SK-N-MC (cell line): Measurements from ENCODE around the gene TNFRSF1A.

Experiments used
- EZH2 ChIP-seq: fragments of 200-600 bp; sonication (generic); IDR thresholded peaks from one replicate; pipeline ENCODE4 v1.6.1; 2017; ENCODE audit warnings: antibody characterized with exemption
- FOXP2 ChIP-seq: optimal IDR thresholded peaks from 2 replicates; pipeline ENCODE3; 2011; ENCODE audit warnings: mild to moderate bottlenecking, moderate library complexity; ENCODE audit not compliant: insufficient read depth; ENCODE audit errors: extremely low read length, control extremely low read depth
- POLR2AphosphoS5 ChIP-seq: IDR thresholded peaks from 2 replicates; pipeline ENCODE4 v1.6.1; 2012; ENCODE audit warnings: mild to moderate bottlenecking, low read depth, low read length, borderline replicate concordance

- TF ChIP-seq POLR2AphosphoS5 (no peak), EZH2 (no peak), FOXP2 (no peak)
These were observed 35.2 kb downstream of the TNFRSF1A start for GRCh38 chr12:6306599-6307220.
